Astrocyte (in vitro differentiated cells and primary cell): ENCODE results near the gene MOK. TPM values are rescaled to one million over a fixed set of nuclear protein-coding genes. Genes with fewer than 3 reads are reported as not detected.
"Not testable (repeated sequence)": the region's sequence is repeated elsewhere in the genome, so short reads cannot be mapped to it uniquely, and the experiment has no call there.

Source experiments
- DNase-seq: peaks from one replicate; pipeline ENCODE4 v3.0.0-alpha.2; 2010; ENCODE audit warnings: low read depth
- FAIRE-seq: peaks from 2 replicates; lab custom pipeline; 2011; peaks lifted over from hg19 to GRCh38; lab: Jason Lieb, UNC
- H2AFZ ChIP-seq: 2 replicates; pipeline ENCODE4 v1.6.0; 2012; ENCODE audit warnings: low read depth, low read length, inconsistent platforms
- H3K27ac ChIP-seq: 2 replicates; pipeline ENCODE4 v1.5.1; 2011; ENCODE audit warnings: low read depth, low read length, inconsistent platforms
- H3K27me3 ChIP-seq: 2 replicates; pipeline ENCODE4 v1.6.0; 2011; ENCODE audit warnings: low read length, inconsistent platforms; ENCODE audit not compliant: insufficient read depth
- H3K36me3 ChIP-seq: 2 replicates; pipeline ENCODE4 v1.5.1; 2011; ENCODE audit warnings: low read length, inconsistent platforms; ENCODE audit not compliant: insufficient read depth
- H3K4me1 ChIP-seq: 2 replicates; pipeline ENCODE4 v1.5.1; 2011; ENCODE audit warnings: low read length, inconsistent platforms; ENCODE audit not compliant: insufficient read depth
- H3K4me2 ChIP-seq: 2 replicates; pipeline ENCODE4 v1.6.0; 2012; ENCODE audit warnings: low read length, inconsistent platforms
- H3K4me3 ChIP-seq: 2 replicates; pipeline ENCODE4 v1.5.1; 2011; ENCODE audit warnings: low read depth, mild to moderate bottlenecking, low read length, inconsistent platforms; ENCODE audit not compliant: insufficient read depth
- H3K79me2 ChIP-seq: 2 replicates; pipeline ENCODE4 v1.6.0; 2012; ENCODE audit warnings: mild to moderate bottlenecking, low read length, inconsistent platforms; ENCODE audit not compliant: insufficient read depth
- H3K9ac ChIP-seq: 2 replicates; pipeline ENCODE4 v1.6.0; 2012; ENCODE audit warnings: mild to moderate bottlenecking, low read length, inconsistent platforms
- H3K9me3 ChIP-seq: 2 replicates; pipeline ENCODE4 v1.5.1; 2012; ENCODE audit warnings: low read depth, mild to moderate bottlenecking, low read length, inconsistent platforms; ENCODE audit not compliant: insufficient read depth
- H4K20me1 ChIP-seq: 2 replicates; pipeline ENCODE4 v1.6.0; 2012; ENCODE audit warnings: low read length, inconsistent platforms; ENCODE audit not compliant: insufficient read depth
- H3K27ac Mint-ChIP-seq: one replicate; pipeline ENCODE4 v1.8.0; 2021; ENCODE audit warnings: mild to moderate bottlenecking, mixed read lengths; ENCODE audit not compliant: unreplicated experiment
- H3K27me3 Mint-ChIP-seq: one replicate; pipeline ENCODE4 v1.8.0; 2021; ENCODE audit warnings: low read depth, mixed read lengths; ENCODE audit not compliant: unreplicated experiment
- H3K36me3 Mint-ChIP-seq: one replicate; pipeline ENCODE4 v1.8.0; 2021; ENCODE audit warnings: low read depth, mixed read lengths; ENCODE audit not compliant: unreplicated experiment
- H3K4me1 Mint-ChIP-seq: one replicate; pipeline ENCODE4 v1.8.0; 2021; ENCODE audit warnings: low read depth, mixed read lengths; ENCODE audit not compliant: unreplicated experiment
- H3K4me3 Mint-ChIP-seq: one replicate; pipeline ENCODE4 v1.8.0; 2021; ENCODE audit warnings: mild to moderate bottlenecking, moderate library complexity, mixed read lengths; ENCODE audit not compliant: unreplicated experiment
- H3K9me3 Mint-ChIP-seq: one replicate; pipeline ENCODE4 v1.8.0; 2021; ENCODE audit warnings: mild to moderate bottlenecking, mixed read lengths; ENCODE audit not compliant: unreplicated experiment
- CTCF ChIP-seq: IDR thresholded peaks from 2 replicates; pipeline ENCODE4 v1.5.1; 2011; ENCODE audit warnings: low read depth, mild to moderate bottlenecking, inconsistent platforms, low read length, moderate library complexity; ENCODE audit not compliant: insufficient read depth
- EZH2 ChIP-seq: IDR thresholded peaks from 2 replicates; pipeline ENCODE4 v1.6.1; 2012; ENCODE audit warnings: mild to moderate bottlenecking, low read length, inconsistent platforms; ENCODE audit not compliant: insufficient read depth
- total RNA-seq: library from RNA; stranded (reverse); gene quantifications from 2 replicates; pipeline ENCODE4 v1.2.1, GENCODE V29; 2021

Gene MOK
- total RNA-seq, 1 donor from 2014 or later, result 9.3 TPM

- peaks cover 2% of the 10 kb centered on the region for H3K36me3 Mint-ChIP-seq
These were observed 29.1 kb upstream of the MOK start for GRCh38 chr14:102333795-102334705.

GRCh38 chr14:102333390-102333789, 28.4 kb upstream of the MOK start:
- no peaks in the 10 kb centered on the region for H4K20me1 ChIP-seq
- Mint-ChIP-seq H3K9me3 (no peaks in the 10 kb centered on the region), H3K4me3 (no peak overlapping the region), H3K27me3 (no peaks in the 10 kb centered on the region), H3K4me1 (no peaks in the 10 kb centered on the region), H3K27ac (no peak overlapping the region), H3K36me3 (peaks cover 2% of the 10 kb centered on the region)
- no peaks in the 10 kb centered on the region for H3K79me2 ChIP-seq
- peaks cover 11% of the 10 kb centered on the region for H3K36me3 ChIP-seq
- H3K4me1 ChIP-seq, result no peaks in the 10 kb centered on the region
- TF ChIP-seq EZH2 (no peak), CTCF (no peak)
- no peaks in the 10 kb centered on the region for H3K9me3 ChIP-seq
- H3K4me3 ChIP-seq, result no peak overlapping the region
- no peak overlapping the region for H2AFZ ChIP-seq
- FAIRE-seq (no peak), DNase-seq (no peak)
- H3K9ac ChIP-seq, result no peak overlapping the region
- no peaks in the 10 kb centered on the region for H3K27me3 ChIP-seq
- no peak overlapping the region for H3K4me2 ChIP-seq
- H3K27ac ChIP-seq, result no peak overlapping the region

More at GRCh38 chr14:102333795-102334705, 29.1 kb upstream of the MOK start:
- H3K27me3 ChIP-seq, result no peaks in the 10 kb centered on the region
- H3K4me1 Mint-ChIP-seq, result no peaks in the 10 kb centered on the region
- no peak overlapping the region for H3K4me2 ChIP-seq
- FAIRE-seq, result no peak
- TF ChIP-seq CTCF (no peak), EZH2 (no peak)
- H3K27ac Mint-ChIP-seq, result no peak overlapping the region
- no peaks in the 10 kb centered on the region for H4K20me1 ChIP-seq
- no peaks in the 10 kb centered on the region for H3K79me2 ChIP-seq
- H3K9me3 Mint-ChIP-seq, result no peaks in the 10 kb centered on the region
- no peaks in the 10 kb centered on the region for H3K9me3 ChIP-seq
- H2AFZ ChIP-seq, result no peak overlapping the region
- no peaks in the 10 kb centered on the region for H3K4me1 ChIP-seq
- no peak overlapping the region for H3K9ac ChIP-seq
- H3K27ac ChIP-seq, result no peak overlapping the region
- H3K4me3 Mint-ChIP-seq, result no peak overlapping the region
- no peaks in the 10 kb centered on the region for H3K27me3 Mint-ChIP-seq
- no peak overlapping the region for H3K4me3 ChIP-seq
- H3K36me3 ChIP-seq, result peaks cover 11% of the 10 kb centered on the region
- DNase-seq, result no peak

- Histone ChIP-seq H3K79me2 (no peaks in the 10 kb centered on the region), H3K4me1 (no peaks in the 10 kb centered on the region), H3K27ac (no peak overlapping the region), H3K36me3 (peaks cover 4% of the 10 kb centered on the region), H2AFZ (no peak overlapping the region), H4K20me1 (no peaks in the 10 kb centered on the region), H3K27me3 (no peaks in the 10 kb centered on the region), H3K9ac (no peak overlapping the region), H3K4me2 (no peak overlapping the region), H3K9me3 (no peaks in the 10 kb centered on the region), H3K4me3 (no peak overlapping the region)
- Mint-ChIP-seq H3K36me3 (peaks cover 4% of the 10 kb centered on the region), H3K27ac (no peak overlapping the region), H3K9me3 (no peaks in the 10 kb centered on the region), H3K27me3 (no peaks in the 10 kb centered on the region), H3K4me3 (no peak overlapping the region), H3K4me1 (no peaks in the 10 kb centered on the region)
- DNase-seq (no peak), FAIRE-seq (no peak)
- TF ChIP-seq CTCF, result no peak
- no peak for TF ChIP-seq EZH2
These were observed 25.8 kb upstream of the MOK start for GRCh38 chr14:102330806-102331205.

GRCh38 chr14:102329381-102329780, 24.4 kb upstream of the MOK start:
- not testable (repeated sequence) for H2AFZ ChIP-seq, H3K27me3 ChIP-seq, H3K4me2 ChIP-seq, H3K4me3 ChIP-seq, H3K4me3 Mint-ChIP-seq, H3K27ac Mint-ChIP-seq, H3K9me3 ChIP-seq, H3K4me1 ChIP-seq, H3K9ac ChIP-seq, H3K79me2 ChIP-seq, FAIRE-seq, H3K4me1 Mint-ChIP-seq, H3K36me3 ChIP-seq, H3K36me3 Mint-ChIP-seq, H3K27ac ChIP-seq, H3K9me3 Mint-ChIP-seq, DNase-seq, H4K20me1 ChIP-seq, H3K27me3 Mint-ChIP-seq
